Measurements from ENCODE around the gene ELOVL7. TPM values are rescaled to one million over a fixed set of nuclear protein-coding genes. Genes with fewer than 3 reads are reported as not detected.

ELOVL7 gene
- total and polyA plus RNA-seq, 4 donors, result 0.21 to 2.3 (median 0.76) TPM

- WGBS, result 98% methylated on average over 6 of the region's 6 CpGs
- Histone ChIP-seq H3K27ac (ENCODE audit: low read depth in 1 of 2, low read length in 2 of 2) (no peak overlapping the region), H3K9me3 (ENCODE audit: control insufficient read depth in 4 of 4, low read length in 3 of 4) (peaks cover 0 to 5% (median under 1%) of the 10 kb centered on the region in 4 donors), H3K9ac (ENCODE audit: low read depth in 1 of 2, low read length in 2 of 2) (no peak overlapping the region), H3K36me3 (ENCODE audit: control insufficient read depth in 4 of 4, insufficient read depth in 3 of 4, low read depth in 1 of 4, low read length in 3 of 4) (no peaks in the 10 kb centered on the region), H3K4me3 (ENCODE audit: low read depth in 1 of 3, low read length in 3 of 3) (no peak overlapping the region), H3K27me3 (ENCODE audit: control insufficient read depth in 4 of 4, insufficient read depth in 4 of 4, low read length in 3 of 4) (no peaks in the 10 kb centered on the region), H3K4me1 (ENCODE audit: control insufficient read depth in 4 of 4, insufficient read depth in 4 of 4, low read length in 3 of 4) (no peaks in the 10 kb centered on the region)
- no peak for DNase-seq (ENCODE audit: low spot score)
- TF ChIP-seq CTCF (IDR thresholded peaks at IDR 0.05; ENCODE audit: low read depth, low read length, missing input control) (no peak), HNF4A (conservative IDR thresholded peaks at IDR 0.05) (no peak), RAD21 (IDR thresholded peaks at IDR 0.05) (no peak), JUND (IDR thresholded peaks at IDR 0.05) (no peak), FOXA2 (IDR thresholded peaks at IDR 0.05) (no peak), TAF1 (conservative IDR thresholded peaks at IDR 0.05) (no peak), RXRA (IDR thresholded peaks at IDR 0.05) (no peak), HNF4G (IDR thresholded peaks at IDR 0.05) (no peak), NR2F2 (IDR thresholded peaks at IDR 0.05) (no peak), REST (IDR thresholded peaks at IDR 0.05) (no peak), GABPA (IDR thresholded peaks at IDR 0.05 in 1 of 2, conservative IDR thresholded peaks at IDR 0.05 in 1 of 2) (no peak), MAX (IDR thresholded peaks at IDR 0.05) (no peak), SP1 (IDR thresholded peaks at IDR 0.05) (no peak), YY1 (IDR thresholded peaks at IDR 0.05) (no peak), ATF3 (IDR thresholded peaks at IDR 0.05) (no peak), FOXA1 (IDR thresholded peaks at IDR 0.05) (no peak), EGR1 (IDR thresholded peaks at IDR 0.05; ENCODE audit: low read depth in 2 of 2) (no peak), ZBTB33 (IDR thresholded peaks at IDR 0.05) (no peak)
Measured at GRCh38 chr5:60744682-60745081, 99.4 kb downstream of the ELOVL7 start.
